Tibial artery (tissue), 4 donors: ENCODE data around the gene CHMP1A.

Source experiments
- DNase-seq, 2 donors: peaks; one replicate each; pipeline ENCODE4 v3.0.0-alpha.2; 2019
- H3K27ac ChIP-seq, 2 donors: fragments of 200-600 bp; sonication (generic) in 1 of 2; 1 replicate in 1 of 2; 2 replicates in 1 of 2; pipeline ENCODE4 v1.5.1; 2018 to 2019; ENCODE audit warnings: mild to moderate bottlenecking in 1 of 2
- H3K27me3 ChIP-seq, 2 donors: fragments of 200-600 bp; sonication (generic) in 1 of 2; one replicate each; pipeline versions ENCODE4 v1.5.1 to v1.6.0; 2016 to 2019
- H3K36me3 ChIP-seq, 3 donors: fragments of 200-600 bp; sonication (generic) in 2 of 3; one replicate each; pipeline ENCODE4 v1.5.1; 2016 to 2019; ENCODE audit warnings: mild to moderate bottlenecking in 2 of 3
- H3K4me1 ChIP-seq, 4 donors: fragments of 200-600 bp; sonication (generic) in 2 of 4; 1 replicate in 3 of 4; 2 replicates in 1 of 4; pipeline ENCODE4 v1.5.1; 2016 to 2019
- H3K4me3 ChIP-seq, 2 donors: fragments of 200-600 bp; sonication (generic) in 1 of 2; 1 replicate in 1 of 2; 2 replicates in 1 of 2; pipeline ENCODE4 v1.5.1; 2018 to 2019; ENCODE audit warnings: mild to moderate bottlenecking in 2 of 2
- H3K9me3 ChIP-seq, 3 donors: fragments of 200-600 bp; sonication (generic) in 1 of 3; one replicate each; pipeline ENCODE4 v1.5.1; 2016 to 2019
- CTCF ChIP-seq, 2 experiments: fragments of 200-600 bp in 1 of 2; fragments of 450-650 bp in 1 of 2; IDR thresholded peaks; one replicate each; pipeline ENCODE4 v1.5.1; 2017 to 2019; ENCODE audit warnings: antibody characterized with exemption in 2 of 2, mild to moderate bottlenecking in 1 of 2, moderate library complexity in 1 of 2
- intact Hi-C: fragments of 100-400 bp; cut with DNase I; formaldehyde crosslinking; loops from one replicate; pipeline ENCODE4 v1.15.0; 2023; ENCODE audit warnings: low total_unique reads

The CHMP1A gene

GRCh38 chr16:89653656-89654295, 3.7 kb downstream of the CHMP1A start:
- peaks cover 0 to 20% (median 15%) of the 10 kb centered on the region in 4 donors for H3K4me1 ChIP-seq
- peaks cover 0 to 40% (median 27%) of the 10 kb centered on the region in 3 donors for H3K36me3 ChIP-seq
- H3K27me3 ChIP-seq: no peaks in the 10 kb centered on the region
- H3K9me3 ChIP-seq: no peaks in the 10 kb centered on the region
- DNase-seq: no peak
- no peak overlapping the region for H3K4me3 ChIP-seq
- H3K27ac ChIP-seq: no peak overlapping the region
- intact Hi-C loops: no loop called here
- no peak for TF ChIP-seq CTCF (IDR thresholded peaks at IDR 0.05)

GRCh38 chr16:89651584-89651983, 5.9 kb downstream of the CHMP1A start:
- Histone ChIP-seq H3K9me3 (no peaks in the 10 kb centered on the region), H3K36me3 (peaks cover 13 to 56% (median 40%) of the 10 kb centered on the region in 3 donors), H3K27ac (no peak overlapping the region), H3K4me1 (peaks cover 0 to 8% (median 4%) of the 10 kb centered on the region in 4 donors), H3K27me3 (no peaks in the 10 kb centered on the region), H3K4me3 (no peak overlapping the region)
- intact Hi-C loops: no loop called here
- no peak for DNase-seq
- TF ChIP-seq CTCF (IDR thresholded peaks at IDR 0.05): no peak

DNA sequence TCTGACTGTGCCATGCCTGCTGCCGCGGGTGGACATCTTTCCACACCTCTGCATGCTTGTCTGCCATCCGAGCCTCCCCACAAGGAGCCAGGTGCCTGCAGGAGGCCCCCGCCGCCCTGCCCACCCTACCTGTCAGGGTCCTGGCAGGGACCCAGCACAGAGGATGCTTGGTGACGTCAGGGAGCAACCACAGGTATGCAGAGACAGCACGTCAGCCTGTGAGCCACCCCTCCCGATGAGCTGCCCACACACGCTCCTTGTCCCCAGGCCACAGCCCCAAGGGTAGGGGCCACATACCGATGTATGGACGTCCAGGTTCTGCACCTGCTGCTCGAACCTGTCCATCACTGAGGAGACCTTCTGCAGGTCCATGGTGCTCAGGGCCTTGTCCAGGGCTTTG, 10.6 kb downstream of the CHMP1A start:
- Histone ChIP-seq H3K9me3 (no peaks in the 10 kb centered on the region), H3K4me1 (no peaks in the 10 kb centered on the region), H3K27ac (no peak overlapping the region), H3K36me3 (peaks cover 37 to 76% (median 60%) of the 10 kb centered on the region in 3 donors), H3K27me3 (no peaks in the 10 kb centered on the region), H3K4me3 (no peak overlapping the region)
- intact Hi-C loops: no loop called here
- no peak for DNase-seq
- no peak for TF ChIP-seq CTCF (IDR thresholded peaks at IDR 0.05)

GRCh38 chr16:89646270-89646669, 11.2 kb downstream of the CHMP1A start:
- intact Hi-C loops: no loop called here
- Histone ChIP-seq H3K36me3 (peaks cover 37 to 70% (median 54%) of the 10 kb centered on the region in 3 donors), H3K27me3 (no peaks in the 10 kb centered on the region), H3K9me3 (no peaks in the 10 kb centered on the region), H3K27ac (no peak overlapping the region), H3K4me1 (no peaks in the 10 kb centered on the region), H3K4me3 (no peak overlapping the region)
- no peak for DNase-seq
- no peak for TF ChIP-seq CTCF (IDR thresholded peaks at IDR 0.05)

DNA sequence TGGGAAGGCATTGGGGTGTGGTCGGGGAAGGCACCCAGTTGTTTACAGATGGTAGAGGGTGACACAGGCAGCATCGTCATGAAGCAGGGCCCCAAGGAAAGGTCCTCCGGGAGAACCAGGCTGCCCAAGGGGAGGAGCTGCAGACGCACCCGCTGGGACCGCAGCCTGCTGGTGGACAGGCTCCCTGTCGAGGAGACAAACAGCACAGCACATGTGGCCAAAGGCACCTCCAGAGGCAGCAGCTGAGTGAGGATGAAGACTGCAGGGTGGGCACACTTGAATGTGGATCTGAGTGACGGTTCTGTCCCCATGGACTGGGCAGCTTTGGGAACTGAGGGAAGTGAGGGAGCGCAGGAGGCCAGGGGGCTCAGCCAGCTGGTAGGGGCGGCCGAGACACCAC, 12.4 kb downstream of the CHMP1A start:
- intact Hi-C loops: no loop called here
- no peak for DNase-seq
- peaks cover 37 to 59% (median 44%) of the 10 kb centered on the region in 3 donors for H3K36me3 ChIP-seq
- H3K4me1 ChIP-seq: peaks cover 0 to 8% (median 4%) of the 10 kb centered on the region in 4 donors
- no peak overlapping the region for H3K4me3 ChIP-seq
- H3K27me3 ChIP-seq: peaks cover 0 to 1% of the 10 kb centered on the region in 2 donors
- TF ChIP-seq CTCF (IDR thresholded peaks at IDR 0.05): no peak
- no peak overlapping the region for H3K27ac ChIP-seq
- no peaks in the 10 kb centered on the region for H3K9me3 ChIP-seq
